GM13976 (cell line): ENCODE measurements around the gene TRIM27.
A peak's percentile ranks its signal among the peaks of the same experiment; 100 is the strongest.
"Not testable (repeated sequence)": the region's sequence is repeated elsewhere in the genome, so short reads cannot be mapped to it uniquely, and the experiment has no call there.

ENCODE experiments used
- DNase-seq: peaks from one replicate; pipeline ENCODE4 v3.0.0; 2012; ENCODE audit warnings: low spot score
- in situ Hi-C: fragments of 300-500 bp; cut with MboI; formaldehyde crosslinking; loops from one replicate; pipeline ENCODE4 v1.12.0; 2022; ENCODE audit warnings: low sequenced_read_pairs, mixed read lengths, inconsistent platforms; ENCODE audit not compliant: unreplicated experiment
- TF ChIP-seq, protein P1 (sequence below): IDR thresholded peaks from 2 replicates; pipeline ENCODE4 v1.5.1; 2012; ENCODE audit warnings: borderline replicate concordance, mild to moderate bottlenecking; ENCODE audit not compliant: insufficient read depth; ENCODE audit errors: extremely low read depth, missing control alignments, control extremely low read depth

TRIM27 gene

DNA sequence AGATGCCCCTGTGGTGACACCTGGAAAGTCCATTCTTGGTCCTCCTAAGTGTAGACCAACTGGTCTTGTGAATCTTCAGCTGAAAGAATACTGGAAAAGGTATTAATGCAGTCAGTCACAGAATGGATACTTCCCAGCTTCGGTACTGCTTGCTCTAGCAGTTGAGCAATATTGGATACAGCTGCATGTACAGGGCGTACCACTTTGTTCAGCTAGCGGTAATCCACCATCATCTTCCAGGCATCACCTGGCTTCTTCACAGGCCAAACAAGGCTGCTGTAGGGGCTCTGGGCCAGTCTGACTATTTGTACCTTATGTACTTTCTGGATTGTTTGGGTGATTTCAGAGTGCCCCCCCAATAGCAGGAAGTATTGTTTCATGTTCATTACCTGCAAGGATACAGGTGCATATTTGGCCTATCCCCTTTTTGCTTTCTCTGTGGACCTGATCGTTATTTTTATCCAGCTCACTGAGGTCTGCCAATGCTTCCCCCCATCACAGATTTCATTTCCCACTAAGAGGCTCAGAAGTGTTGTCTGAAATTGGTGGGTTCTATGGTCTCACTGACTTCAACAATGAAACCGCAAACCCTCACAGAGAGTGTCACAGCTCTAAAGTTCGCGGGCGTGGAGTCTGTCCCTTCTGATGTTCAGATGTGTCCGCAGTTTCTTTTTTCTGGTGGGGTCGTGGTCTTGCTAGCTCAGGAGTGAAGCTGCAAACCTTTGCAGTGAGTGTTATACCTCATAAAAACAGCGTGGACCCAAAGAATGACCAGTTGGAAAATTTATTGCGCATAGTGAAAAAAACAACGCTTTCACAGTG is 52.2 kb downstream of the TRIM27 start:
- no peak for DNase-seq
- TF ChIP-seq, protein P1, sequence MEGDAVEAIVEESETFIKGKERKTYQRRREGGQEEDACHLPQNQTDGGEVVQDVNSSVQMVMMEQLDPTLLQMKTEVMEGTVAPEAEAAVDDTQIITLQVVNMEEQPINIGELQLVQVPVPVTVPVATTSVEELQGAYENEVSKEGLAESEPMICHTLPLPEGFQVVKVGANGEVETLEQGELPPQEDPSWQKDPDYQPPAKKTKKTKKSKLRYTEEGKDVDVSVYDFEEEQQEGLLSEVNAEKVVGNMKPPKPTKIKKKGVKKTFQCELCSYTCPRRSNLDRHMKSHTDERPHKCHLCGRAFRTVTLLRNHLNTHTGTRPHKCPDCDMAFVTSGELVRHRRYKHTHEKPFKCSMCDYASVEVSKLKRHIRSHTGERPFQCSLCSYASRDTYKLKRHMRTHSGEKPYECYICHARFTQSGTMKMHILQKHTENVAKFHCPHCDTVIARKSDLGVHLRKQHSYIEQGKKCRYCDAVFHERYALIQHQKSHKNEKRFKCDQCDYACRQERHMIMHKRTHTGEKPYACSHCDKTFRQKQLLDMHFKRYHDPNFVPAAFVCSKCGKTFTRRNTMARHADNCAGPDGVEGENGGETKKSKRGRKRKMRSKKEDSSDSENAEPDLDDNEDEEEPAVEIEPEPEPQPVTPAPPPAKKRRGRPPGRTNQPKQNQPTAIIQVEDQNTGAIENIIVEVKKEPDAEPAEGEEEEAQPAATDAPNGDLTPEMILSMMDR = no peak
- in situ Hi-C loops = no loop called here

DNA sequence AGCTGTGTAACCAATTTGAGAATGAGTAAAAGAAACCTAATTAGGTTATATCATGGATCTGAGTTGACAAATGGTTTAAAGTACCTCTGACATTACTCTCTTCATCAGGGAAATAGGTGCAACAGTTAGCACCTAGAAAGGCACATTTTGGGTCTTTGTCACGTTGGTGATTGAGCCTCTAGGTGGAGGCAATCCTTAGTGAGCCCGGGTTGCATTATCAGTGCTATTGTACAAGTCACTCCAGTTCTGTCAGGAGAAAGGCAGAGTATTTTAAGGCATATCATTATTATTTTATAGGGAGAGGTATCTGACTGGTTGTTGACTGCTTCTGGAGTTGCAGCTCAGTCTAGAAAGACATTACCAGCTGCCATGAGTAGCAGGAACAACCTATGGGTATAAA is 54.9 kb downstream of the TRIM27 start:
- in situ Hi-C loops = no loop called here
- DNase-seq = no peak
- TF ChIP-seq, protein P1 = no peak

DNA sequence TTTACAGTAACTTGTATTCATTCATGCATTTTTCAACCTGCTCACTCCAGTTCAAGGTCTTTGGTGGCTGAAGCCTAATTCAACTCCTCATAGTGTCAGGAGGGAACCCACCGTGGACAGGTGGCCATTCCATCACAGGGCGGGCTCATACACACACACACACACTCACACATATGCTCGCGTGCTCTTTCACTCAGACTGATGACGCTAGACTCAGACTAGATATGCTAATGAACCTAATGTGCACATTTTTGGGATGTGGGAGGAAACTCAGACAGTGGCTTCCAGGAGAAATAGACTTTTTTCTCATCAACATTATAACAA is 56.7 kb downstream of the TRIM27 start:
- in situ Hi-C loops = no loop called here
- TF ChIP-seq, protein P1 = no peak
- DNase-seq = no peak

DNA sequence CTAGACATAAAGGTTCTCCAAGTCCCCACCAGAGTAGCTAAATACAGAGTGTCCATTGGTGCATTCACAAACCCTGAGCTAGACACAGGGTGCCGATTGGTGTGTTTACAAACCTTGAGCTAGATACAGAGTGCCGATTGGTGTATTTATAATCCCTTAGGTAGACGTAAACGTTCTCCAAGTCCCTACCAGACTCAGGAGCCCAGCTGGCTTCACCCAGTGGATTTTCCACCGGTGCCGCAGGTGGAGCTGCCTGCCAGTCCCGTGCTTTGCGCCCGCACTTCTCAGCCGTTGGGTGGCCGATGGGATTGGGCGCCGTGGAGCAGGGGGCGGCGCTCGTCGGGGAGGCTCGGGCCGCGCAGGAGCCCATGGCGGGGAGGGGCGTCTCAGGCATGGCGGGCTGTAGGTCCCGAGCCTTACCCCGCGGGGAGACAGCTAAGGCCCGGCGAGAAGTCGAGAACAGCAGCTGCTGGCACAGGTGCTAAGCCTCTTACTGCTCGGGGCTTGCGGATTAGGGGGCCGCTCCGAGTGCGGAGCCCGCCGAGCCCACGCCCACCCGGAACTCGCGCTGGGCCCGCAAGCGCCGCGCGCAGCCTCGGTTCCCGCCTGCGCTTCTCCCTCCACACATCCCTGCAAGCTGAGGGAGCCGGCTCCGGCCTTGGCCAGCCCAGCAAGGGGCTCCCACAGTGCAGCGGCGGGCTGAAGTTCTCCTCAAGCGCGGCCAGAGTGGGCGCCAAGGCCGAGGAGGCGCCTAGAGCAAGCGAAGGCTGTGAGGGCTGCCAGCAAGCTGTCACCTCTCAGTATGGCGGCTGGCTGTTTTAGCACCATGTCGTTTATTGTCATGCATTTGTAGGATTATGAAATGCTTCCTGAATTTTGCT is 57.3 kb downstream of the TRIM27 start:
- in situ Hi-C loops = not testable (repeated sequence)
- DNase-seq = peak; percentile 45

DNA sequence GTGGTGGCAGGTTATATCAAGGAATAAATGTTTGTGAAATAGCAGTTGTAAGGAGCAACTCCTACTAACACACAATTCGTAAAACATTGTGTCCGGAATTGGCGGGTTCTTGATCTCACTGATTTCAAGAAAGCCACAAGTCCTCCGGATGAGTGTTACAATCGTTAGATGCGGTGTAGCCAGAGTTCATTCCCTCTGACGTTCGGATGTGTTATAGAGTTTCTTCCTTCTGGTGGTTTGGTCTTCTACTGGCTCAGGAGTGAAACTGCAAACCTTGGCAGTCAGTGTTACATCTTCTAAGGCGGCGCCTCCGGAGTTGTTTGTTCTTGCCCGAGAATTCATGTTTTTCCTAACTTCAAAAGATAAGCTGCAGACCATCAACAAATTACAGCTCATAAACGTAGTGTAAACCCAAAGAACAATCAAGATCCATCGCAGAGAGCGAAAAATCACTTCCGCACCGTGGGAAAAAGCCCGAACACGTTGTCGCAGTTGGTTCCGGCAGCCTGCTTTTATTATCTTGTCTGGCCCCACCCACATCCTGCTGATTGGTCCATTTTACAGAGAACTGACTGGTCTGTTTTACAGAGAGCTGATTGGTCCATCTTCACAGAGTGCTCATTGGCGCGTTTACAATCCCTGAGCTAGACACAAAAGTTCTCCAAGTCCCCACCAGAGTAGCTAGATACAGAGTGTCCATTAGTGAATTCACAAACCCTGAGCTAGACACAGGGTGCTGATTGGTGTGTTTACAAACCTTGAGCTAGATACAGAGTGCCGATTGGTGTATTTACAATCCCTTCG is 58.2 kb downstream of the TRIM27 start:
- DNase-seq = no peak
- in situ Hi-C loops = no loop called here
- TF ChIP-seq, protein P1 = no peak

DNA sequence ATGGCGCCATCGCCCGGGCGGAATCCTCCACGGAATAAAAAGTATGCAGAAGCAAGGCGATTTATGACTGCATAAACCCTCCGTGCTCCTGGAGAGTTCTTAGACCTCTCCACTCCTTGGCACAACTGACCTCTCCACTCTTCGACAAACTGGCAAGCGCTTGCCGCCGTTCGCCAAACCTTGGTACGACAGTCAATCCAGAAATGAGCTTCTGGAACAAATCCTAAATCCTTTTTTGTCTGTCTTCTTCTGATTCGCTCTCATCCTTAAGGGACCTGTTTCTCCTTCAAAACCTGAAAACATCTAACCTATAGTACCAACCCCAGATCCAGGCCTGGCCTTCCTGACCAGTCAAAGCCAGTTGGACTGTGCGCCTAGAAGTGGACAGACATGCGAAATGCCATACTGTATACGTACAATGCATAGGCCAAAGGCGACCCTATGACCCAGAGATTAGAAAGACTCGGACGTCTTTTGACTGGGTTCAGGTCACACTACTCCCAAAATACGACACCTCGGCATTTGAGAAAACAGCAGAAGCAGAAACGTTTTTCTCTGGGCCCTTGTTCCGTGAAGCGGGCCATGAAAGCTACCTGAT is 59.4 kb downstream of the TRIM27 start:
- DNase-seq = no peak
- TF ChIP-seq, protein P1 = peak; percentile 19
- in situ Hi-C loops = no loop called here
